Measurements from ENCODE around the gene SLC22A13.
"Not testable (repeated sequence)": the region's sequence is repeated elsewhere in the genome, so short reads cannot be mapped to it uniquely, and the experiment has no call there.

Gene SLC22A13

GRCh38 chr3:38307599-38307998, 42.0 kb downstream of the SLC22A13 start:
- no peak for DNase-seq

- DNase-seq = no peak
Observed at GRCh38 chr3:38308456-38308855, 42.8 kb downstream of the SLC22A13 start.

GRCh38 chr3:38311476-38311875, 45.9 kb downstream of the SLC22A13 start:
- DNase-seq = no peak

GRCh38 chr3:38311941-38312340, 46.3 kb downstream of the SLC22A13 start:
- no peak for DNase-seq

- no peak for DNase-seq
Observed at GRCh38 chr3:38312356-38312755, 46.7 kb downstream of the SLC22A13 start.

GRCh38 chr3:38313263-38313662, 47.7 kb downstream of the SLC22A13 start:
- no peak for DNase-seq

GRCh38 chr3:38313695-38314094, 48.1 kb downstream of the SLC22A13 start:
- DNase-seq = no peak

- DNase-seq = no peak
Observed at GRCh38 chr3:38314112-38314763, 48.6 kb downstream of the SLC22A13 start.

- DNase-seq = no peak
Observed at GRCh38 chr3:38314764-38315487, 49.3 kb downstream of the SLC22A13 start.

GRCh38 chr3:38315488-38316230, 50.0 kb downstream of the SLC22A13 start:
- DNase-seq = no peak

- no peak for DNase-seq
Observed at GRCh38 chr3:38316356-38317191, 51.0 kb downstream of the SLC22A13 start.

GRCh38 chr3:38317192-38317759, 51.7 kb downstream of the SLC22A13 start:
- DNase-seq = no peak

GRCh38 chr3:38318766-38319671, 53.4 kb downstream of the SLC22A13 start:
- DNase-seq = no peak

- DNase-seq = not testable (repeated sequence)
Observed at GRCh38 chr3:38320638-38321037, 55.0 kb downstream of the SLC22A13 start.

- DNase-seq = no peak
Observed at GRCh38 chr3:38323060-38323459, 57.4 kb downstream of the SLC22A13 start.

- no peak for DNase-seq
Observed at GRCh38 chr3:38325256-38325655, 59.6 kb downstream of the SLC22A13 start.

GRCh38 chr3:38327335-38328009, 61.9 kb downstream of the SLC22A13 start:
- DNase-seq = no peak
